HepG2 (cell line): ENCODE data around the gene SMAD1. TPM values are rescaled to one million over a fixed set of nuclear protein-coding genes. Genes with fewer than 3 reads are reported as not detected.

ENCODE experiments used
- ATAC-seq: fragments of 200-7000 bp; cut with Tn5 transposase; 3 replicates; pipeline ENCODE4 v1.9.1; 2020; ENCODE audit warnings: mild to moderate bottlenecking, moderate library complexity
- BruUV-seq: library from RNA; stranded (reverse); fragments of 400-500 nt; replicated peaks from 2 replicates; lab custom pipeline; 2021; lab: Mats Ljungman, UMichigan
- CTCF ChIA-PET: fragments of 300-600 bp; formaldehyde crosslinking; extraction: SDS; loops from one replicate; lab custom pipeline; 2021; ENCODE audit warnings: low total read pairs, inconsistent platforms, low intra/inter-chr PET ratio; lab: Yijun Ruan, JAX
- POLR2A ChIA-PET: fragments of 350-600 bp; sonication (Branson Sonifier 250); formaldehyde crosslinking; loops from one replicate; lab custom pipeline; 2020; ENCODE audit warnings: antibody characterized with exemption, inconsistent platforms; lab: Yijun Ruan, JAX
- DNase-seq: peaks from one replicate; pipeline ENCODE4 v3.0.0-alpha.2; 2015; ENCODE audit warnings: low spot score
- FAIRE-seq: peaks from 3 replicates; lab custom pipeline; 2011; peaks lifted over from hg19 to GRCh38; lab: Jason Lieb, UNC
- H2AFZ ChIP-seq: one replicate; pipeline ENCODE4 v1.6.1; 2011; ENCODE audit warnings: low read length, inconsistent platforms
- H3K27ac ChIP-seq: fragments of 300-600 bp; 3 replicates; pipeline ENCODE4 v1.8.0; 2011; ENCODE audit warnings: mixed run types, mild to moderate bottlenecking, mixed read lengths, low read length, inconsistent platforms; ENCODE audit not compliant: insufficient read depth; ENCODE audit errors: extremely low read length
- H3K27me3 ChIP-seq, 2 experiments: fragments of 200-600 bp in 1 of 2; 2 replicates in 1 of 2; 3 replicates in 1 of 2; pipeline versions ENCODE4 v1.6.0 to v1.8.0; 2011; ENCODE audit warnings: low read length in 2 of 2, mild to moderate bottlenecking in 2 of 2, moderate library complexity in 2 of 2, inconsistent platforms in 1 of 2; ENCODE audit not compliant: insufficient read depth in 2 of 2, control insufficient read depth in 1 of 2
- H3K36me3 ChIP-seq, 2 experiments: fragments of 200-600 bp in 1 of 2; replicated peaks in 1 of 2; 2 replicates in 1 of 2; 3 replicates in 1 of 2; pipeline versions ENCODE4 v1.5.1 to v1.8.0; 2011; ENCODE audit warnings: low read length in 2 of 2, inconsistent platforms in 1 of 2; ENCODE audit not compliant: insufficient read depth in 2 of 2, control insufficient read depth in 1 of 2
- H3K4me1 ChIP-seq: 2 replicates; pipeline ENCODE4 v1.5.1; 2012; ENCODE audit warnings: low read length, inconsistent platforms; ENCODE audit not compliant: insufficient read depth
- H3K4me2 ChIP-seq: 2 replicates; pipeline ENCODE4 v1.6.0; 2011; ENCODE audit warnings: low read depth, low read length, inconsistent platforms
- H3K4me3 ChIP-seq, 3 experiments: fragments of 200-600 bp in 1 of 3; sonication (generic), shearing (Covaris generic) in 1 of 3; replicated peaks in 1 of 3; 2 replicates each; pipeline ENCODE4 v1.5.1; 2011 to 2016; ENCODE audit warnings: low read length in 3 of 3, inconsistent platforms in 2 of 3, low read depth in 2 of 3, mild to moderate bottlenecking in 2 of 3, control low read depth in 1 of 3, mixed read lengths in 1 of 3; ENCODE audit not compliant: insufficient read depth in 1 of 3
- H3K79me2 ChIP-seq: one replicate; pipeline ENCODE4 v1.6.1; 2011; ENCODE audit warnings: low read length, inconsistent platforms; ENCODE audit not compliant: insufficient read depth
- H3K9ac ChIP-seq: 2 replicates; pipeline ENCODE4 v1.6.0; 2011; ENCODE audit warnings: mild to moderate bottlenecking, low read depth, low read length, inconsistent platforms; ENCODE audit not compliant: insufficient read depth
- H3K9me3 ChIP-seq: 2 replicates; pipeline ENCODE4 v1.5.1; 2012; ENCODE audit warnings: mild to moderate bottlenecking, low read length
- H4K20me1 ChIP-seq: 2 replicates; pipeline ENCODE4 v1.6.0; 2011; ENCODE audit warnings: inconsistent platforms, mild to moderate bottlenecking, low read length, moderate library complexity; ENCODE audit not compliant: insufficient read depth
- AHR ChIP-seq: IDR thresholded peaks from 2 replicates; pipeline ENCODE4 v1.6.1; 2018; ENCODE audit warnings: missing genetic modification reagents, missing compliant biosample characterization
- BHLHE40 ChIP-seq: IDR thresholded peaks from 2 replicates; pipeline ENCODE4 v1.6.1; 2011; ENCODE audit warnings: low read length, improper control_type of control experiment
- CHCHD3 ChIP-seq: sonication (generic); formaldehyde crosslinking; IDR thresholded peaks from 2 replicates; pipeline ENCODE4 v1.8.0; 2022; ENCODE audit warnings: mild to moderate bottlenecking, missing genetic modification reagents, moderate library complexity
- GABPB1 ChIP-seq: IDR thresholded peaks from 2 replicates; pipeline ENCODE4 v1.6.1; 2016; ENCODE audit warnings: mild to moderate bottlenecking, missing genetic modification reagents, moderate library complexity, missing compliant biosample characterization
- GATAD1 ChIP-seq: IDR thresholded peaks from 2 replicates; pipeline ENCODE4 v1.6.1; 2016; ENCODE audit warnings: missing genetic modification reagents, missing compliant biosample characterization
- MXI1 ChIP-seq: IDR thresholded peaks from 3 replicates; pipeline ENCODE4 v1.6.1; 2012; ENCODE audit warnings: low read depth, low read length, inconsistent platforms, borderline replicate concordance
- PTBP1 ChIP-seq: fragments of 200-400 bp; formaldehyde crosslinking; IDR thresholded peaks from 2 replicates; pipeline ENCODE4 v1.6.1; 2018; ENCODE audit warnings: low read length, low read depth; ENCODE audit not compliant: poor library complexity, severe bottlenecking
- RARA ChIP-seq: IDR thresholded peaks from 2 replicates; pipeline ENCODE4 v1.6.1; 2016; ENCODE audit warnings: missing genetic modification reagents, missing compliant biosample characterization
- SNAI1 ChIP-seq: sonication (generic); formaldehyde crosslinking; IDR thresholded peaks from 2 replicates; pipeline ENCODE4 v1.5.0; 2020; ENCODE audit warnings: mild to moderate bottlenecking, missing genetic modification reagents, borderline replicate concordance
- SP5 ChIP-seq: IDR thresholded peaks from 2 replicates; pipeline ENCODE4 v1.6.1; 2016; ENCODE audit warnings: low read depth, borderline replicate concordance
- ZBTB20 ChIP-seq: sonication (generic); formaldehyde crosslinking; IDR thresholded peaks from 2 replicates; pipeline ENCODE4 v1.8.1; 2023; ENCODE audit warnings: missing genetic modification reagents, low read depth, mild to moderate bottlenecking, borderline replicate concordance
- ZFAT ChIP-seq: sonication (generic); formaldehyde crosslinking; conservative IDR thresholded peaks from 2 replicates; pipeline ENCODE4 v1.8.1; 2023; ENCODE audit warnings: missing genetic modification reagents, inconsistent platforms
- ZFP41 ChIP-seq: sonication (generic); formaldehyde crosslinking; IDR thresholded peaks from 2 replicates; pipeline ENCODE4 v1.4.0; 2020; ENCODE audit warnings: mild to moderate bottlenecking, missing genetic modification reagents, borderline replicate concordance
- ZNF30 ChIP-seq: sonication (generic); formaldehyde crosslinking; IDR thresholded peaks from 2 replicates; pipeline ENCODE4 v1.5.0; 2020; ENCODE audit warnings: mild to moderate bottlenecking, missing genetic modification reagents
- ZNF329 ChIP-seq: sonication (generic); formaldehyde crosslinking; IDR thresholded peaks from 2 replicates; pipeline ENCODE4 v1.9.0; 2021; ENCODE audit warnings: low read depth, mild to moderate bottlenecking, missing genetic modification reagents
- WGBS: methylation state at CpG from one replicate; pipeline ENCODE4 v1.1.6; 2017; ENCODE audit warnings: low lambda C conversion rate; 5-methylcytosine and 5-hydroxymethylcytosine counted together
- in situ Hi-C: cut with HindIII; loops from 2 replicates; pipeline ENCODE4 v1.10.0; 2017; ENCODE audit warnings: low pct_unique_long_range_greater_than_20kb; ENCODE audit not compliant: extremely low pct_ligation_motif_present
- intact Hi-C: fragments of 100-400 bp; cut with micrococcal nuclease; formaldehyde crosslinking; loops from one replicate; pipeline ENCODE4 v1.10.0; 2022; ENCODE audit not compliant: unreplicated experiment
- polyA plus RNA-seq, 8 experiments: library from polyadenylated mRNA; depleted of rRNA in 3 of 8; stranded (reverse) in 7 of 8; unstranded in 1 of 8; fragments of >200 nt; fragmentation: Illumina TruSeq in 4 of 8; extraction: Trizol in 4 of 8; gene quantifications; 2 replicates each; pipeline versions ENCODE4 v1.2.1 to v1.2.3, GENCODE V29; 2011 to 2016; ENCODE audit warnings: low read depth in 4 of 8, missing spikeins in 1 of 8, mixed read lengths in 1 of 8; ENCODE audit not compliant: insufficient read depth in 1 of 8
- total RNA-seq, 5 experiments: library from RNA; depleted of rRNA; stranded (reverse); fragments of >200 nt; fragmentation: Illumina TruSeq; extraction: Trizol; gene quantifications; 2 replicates each; pipeline ENCODE4 v1.2.3, GENCODE V29; 2016; ENCODE audit warnings: low read depth in 1 of 5
- TF ChIP-seq, protein P1 (sequence below): sonication (generic); formaldehyde crosslinking; IDR thresholded peaks from 2 replicates; pipeline ENCODE4; 2020; ENCODE audit warnings: missing genetic modification reagents, mild to moderate bottlenecking, borderline replicate concordance
- TF ChIP-seq, protein P2 (sequence below): sonication (generic); formaldehyde crosslinking; IDR thresholded peaks from 2 replicates; pipeline ENCODE4 v1.5.1; 2020; ENCODE audit warnings: missing genetic modification reagents, mild to moderate bottlenecking, borderline replicate concordance
- TF ChIP-seq, protein P3 (sequence below): sonication (generic); formaldehyde crosslinking; IDR thresholded peaks from 2 replicates; pipeline ENCODE4 v1.5.0; 2020; ENCODE audit warnings: mild to moderate bottlenecking, missing genetic modification reagents, moderate library complexity

SMAD1 gene
- total and polyA plus RNA-seq, 2 of the 13 experiments (the other 11 are each of a cell fraction or from before 2014, with no cell fraction given) = 12.7 to 16.6 TPM

DNA sequence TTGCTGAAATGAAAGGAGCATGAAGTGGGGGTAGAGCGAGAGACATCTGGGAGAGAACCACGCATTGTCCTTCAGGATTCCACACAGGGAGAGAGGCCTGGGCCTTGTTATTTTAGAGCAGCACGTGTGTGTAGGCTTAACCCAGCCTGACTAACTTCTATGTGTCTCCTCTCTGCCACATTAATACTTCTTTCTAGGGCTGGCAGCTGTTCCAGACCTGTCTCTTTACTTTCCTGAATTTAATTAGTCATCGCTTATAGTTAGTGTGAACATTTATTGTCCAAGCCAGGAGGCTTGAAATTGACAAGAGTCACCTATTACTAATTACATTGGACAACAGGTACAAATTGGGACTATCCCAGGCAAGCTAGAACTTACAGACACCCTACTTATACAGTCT lies 51.3 kb downstream of the SMAD1 start:
- WGBS = 96% methylated on average over 4 of the region's 4 CpGs
- in situ Hi-C loops (no loop called here), intact Hi-C loops (no loop called here)
- no TSS peak for BruUV-seq
- H4K20me1 ChIP-seq = no peaks in the 10 kb centered on the region
- no peak overlapping the region for H3K4me2 ChIP-seq
- ChIA-PET POLR2A (no interaction called here), CTCF (no interaction called here)
- no peaks in the 10 kb centered on the region for H3K9me3 ChIP-seq
- no peaks in the 10 kb centered on the region for H3K4me1 ChIP-seq
- no peak for ATAC-seq
- no peak overlapping the region for H3K4me3 ChIP-seq
- H3K36me3 ChIP-seq = no peaks in the 10 kb centered on the region
- H2AFZ ChIP-seq = no peak overlapping the region
- no peak overlapping the region for H3K27ac ChIP-seq
- H3K79me2 ChIP-seq = no peaks in the 10 kb centered on the region
- no peak for DNase-seq
- no peak overlapping the region for H3K9ac ChIP-seq
- TF ChIP-seq, protein P1, sequence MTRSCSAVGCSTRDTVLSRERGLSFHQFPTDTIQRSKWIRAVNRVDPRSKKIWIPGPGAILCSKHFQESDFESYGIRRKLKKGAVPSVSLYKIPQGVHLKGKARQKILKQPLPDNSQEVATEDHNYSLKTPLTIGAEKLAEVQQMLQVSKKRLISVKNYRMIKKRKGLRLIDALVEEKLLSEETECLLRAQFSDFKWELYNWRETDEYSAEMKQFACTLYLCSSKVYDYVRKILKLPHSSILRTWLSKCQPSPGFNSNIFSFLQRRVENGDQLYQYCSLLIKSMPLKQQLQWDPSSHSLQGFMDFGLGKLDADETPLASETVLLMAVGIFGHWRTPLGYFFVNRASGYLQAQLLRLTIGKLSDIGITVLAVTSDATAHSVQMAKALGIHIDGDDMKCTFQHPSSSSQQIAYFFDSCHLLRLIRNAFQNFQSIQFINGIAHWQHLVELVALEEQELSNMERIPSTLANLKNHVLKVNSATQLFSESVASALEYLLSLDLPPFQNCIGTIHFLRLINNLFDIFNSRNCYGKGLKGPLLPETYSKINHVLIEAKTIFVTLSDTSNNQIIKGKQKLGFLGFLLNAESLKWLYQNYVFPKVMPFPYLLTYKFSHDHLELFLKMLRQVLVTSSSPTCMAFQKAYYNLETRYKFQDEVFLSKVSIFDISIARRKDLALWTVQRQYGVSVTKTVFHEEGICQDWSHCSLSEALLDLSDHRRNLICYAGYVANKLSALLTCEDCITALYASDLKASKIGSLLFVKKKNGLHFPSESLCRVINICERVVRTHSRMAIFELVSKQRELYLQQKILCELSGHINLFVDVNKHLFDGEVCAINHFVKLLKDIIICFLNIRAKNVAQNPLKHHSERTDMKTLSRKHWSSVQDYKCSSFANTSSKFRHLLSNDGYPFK (CRISPR knock-in tag) = no peak
- TF ChIP-seq ZNF30 (CRISPR knock-in tag) = no peak
- TF ChIP-seq, protein P2, sequence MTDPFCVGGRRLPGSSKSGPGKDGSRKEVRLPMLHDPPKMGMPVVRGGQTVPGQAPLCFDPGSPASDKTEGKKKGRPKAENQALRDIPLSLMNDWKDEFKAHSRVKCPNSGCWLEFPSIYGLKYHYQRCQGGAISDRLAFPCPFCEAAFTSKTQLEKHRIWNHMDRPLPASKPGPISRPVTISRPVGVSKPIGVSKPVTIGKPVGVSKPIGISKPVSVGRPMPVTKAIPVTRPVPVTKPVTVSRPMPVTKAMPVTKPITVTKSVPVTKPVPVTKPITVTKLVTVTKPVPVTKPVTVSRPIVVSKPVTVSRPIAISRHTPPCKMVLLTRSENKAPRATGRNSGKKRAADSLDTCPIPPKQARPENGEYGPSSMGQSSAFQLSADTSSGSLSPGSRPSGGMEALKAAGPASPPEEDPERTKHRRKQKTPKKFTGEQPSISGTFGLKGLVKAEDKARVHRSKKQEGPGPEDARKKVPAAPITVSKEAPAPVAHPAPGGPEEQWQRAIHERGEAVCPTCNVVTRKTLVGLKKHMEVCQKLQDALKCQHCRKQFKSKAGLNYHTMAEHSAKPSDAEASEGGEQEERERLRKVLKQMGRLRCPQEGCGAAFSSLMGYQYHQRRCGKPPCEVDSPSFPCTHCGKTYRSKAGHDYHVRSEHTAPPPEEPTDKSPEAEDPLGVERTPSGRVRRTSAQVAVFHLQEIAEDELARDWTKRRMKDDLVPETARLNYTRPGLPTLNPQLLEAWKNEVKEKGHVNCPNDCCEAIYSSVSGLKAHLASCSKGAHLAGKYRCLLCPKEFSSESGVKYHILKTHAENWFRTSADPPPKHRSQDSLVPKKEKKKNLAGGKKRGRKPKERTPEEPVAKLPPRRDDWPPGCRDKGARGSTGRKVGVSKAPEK (CRISPR knock-in tag) = no peak
- TF ChIP-seq SNAI1 (CRISPR knock-in tag) = no peak
- no peak for TF ChIP-seq GATAD1
- no peak for TF ChIP-seq ZFP41 (CRISPR knock-in tag)
- TF ChIP-seq, protein P3, sequence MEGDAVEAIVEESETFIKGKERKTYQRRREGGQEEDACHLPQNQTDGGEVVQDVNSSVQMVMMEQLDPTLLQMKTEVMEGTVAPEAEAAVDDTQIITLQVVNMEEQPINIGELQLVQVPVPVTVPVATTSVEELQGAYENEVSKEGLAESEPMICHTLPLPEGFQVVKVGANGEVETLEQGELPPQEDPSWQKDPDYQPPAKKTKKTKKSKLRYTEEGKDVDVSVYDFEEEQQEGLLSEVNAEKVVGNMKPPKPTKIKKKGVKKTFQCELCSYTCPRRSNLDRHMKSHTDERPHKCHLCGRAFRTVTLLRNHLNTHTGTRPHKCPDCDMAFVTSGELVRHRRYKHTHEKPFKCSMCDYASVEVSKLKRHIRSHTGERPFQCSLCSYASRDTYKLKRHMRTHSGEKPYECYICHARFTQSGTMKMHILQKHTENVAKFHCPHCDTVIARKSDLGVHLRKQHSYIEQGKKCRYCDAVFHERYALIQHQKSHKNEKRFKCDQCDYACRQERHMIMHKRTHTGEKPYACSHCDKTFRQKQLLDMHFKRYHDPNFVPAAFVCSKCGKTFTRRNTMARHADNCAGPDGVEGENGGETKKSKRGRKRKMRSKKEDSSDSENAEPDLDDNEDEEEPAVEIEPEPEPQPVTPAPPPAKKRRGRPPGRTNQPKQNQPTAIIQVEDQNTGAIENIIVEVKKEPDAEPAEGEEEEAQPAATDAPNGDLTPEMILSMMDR (CRISPR knock-in tag) = no peak
- no peak for TF ChIP-seq GABPB1 (CRISPR knock-in tag)
- TF ChIP-seq AHR (CRISPR knock-in tag) = no peak
- TF ChIP-seq MXI1 = no peak
- TF ChIP-seq RARA (CRISPR knock-in tag) = no peak
- TF ChIP-seq ZFAT (CRISPR knock-in tag) = no peak
- TF ChIP-seq CHCHD3 (CRISPR knock-in tag) = no peak
- TF ChIP-seq BHLHE40 = no peak
- TF ChIP-seq ZBTB20 = no peak
- TF ChIP-seq SP5 = no peak
- TF ChIP-seq ZNF329 (CRISPR knock-in tag) = no peak
- TF ChIP-seq PTBP1 = no peak
- FAIRE-seq = no peak
- H3K27me3 ChIP-seq = no peaks in the 10 kb centered on the region
